Measurements from ENCODE around the gene PTPRM. TPM values are rescaled to one million over a fixed set of nuclear protein-coding genes. Genes with fewer than 3 reads are reported as not detected.
A peak's percentile ranks its signal among the peaks of the same experiment; 100 is the strongest.

The PTPRM gene
- total RNA-seq, 1 donor from 2014 or later, result 109 TPM

GRCh38 chr18:8364385-8364784 is 797.3 kb downstream of the PTPRM start:
- DNase-seq, result no peak

- DNase-seq, result no peak
These were observed 797.9 kb downstream of the PTPRM start for GRCh38 chr18:8365006-8365405.

- no peak for DNase-seq
These were observed 798.4 kb downstream of the PTPRM start for GRCh38 chr18:8365528-8365927.

GRCh38 chr18:8366070-8366469 is 799.0 kb downstream of the PTPRM start:
- no peak for DNase-seq

GRCh38 chr18:8366656-8367055 is 799.5 kb downstream of the PTPRM start:
- no peak for DNase-seq

GRCh38 chr18:8367217-8367988 is 800.3 kb downstream of the PTPRM start:
- DNase-seq, result peak; percentile 76

GRCh38 chr18:8368512-8369217 is 801.5 kb downstream of the PTPRM start:
- no peak for DNase-seq

GRCh38 chr18:8373486-8373885 is 806.4 kb downstream of the PTPRM start:
- DNase-seq, result no peak

GRCh38 chr18:8374676-8375075 is 807.6 kb downstream of the PTPRM start:
- DNase-seq, result no peak

GRCh38 chr18:8375249-8375648 is 808.1 kb downstream of the PTPRM start:
- no peak for DNase-seq

GRCh38 chr18:8376113-8376512 is 809.0 kb downstream of the PTPRM start:
- DNase-seq, result no peak

- no peak for DNase-seq
These were observed 812.2 kb downstream of the PTPRM start for GRCh38 chr18:8379187-8379941.

- peak; percentile 47 for DNase-seq
These were observed 812.9 kb downstream of the PTPRM start for GRCh38 chr18:8380006-8380405.

GRCh38 chr18:8380926-8381325 is 813.8 kb downstream of the PTPRM start:
- DNase-seq, result no peak

- DNase-seq, result peak; percentile 35
These were observed 814.8 kb downstream of the PTPRM start for GRCh38 chr18:8381821-8382459.

- DNase-seq, result no peak
These were observed 818.3 kb downstream of the PTPRM start for GRCh38 chr18:8385400-8385799.

GRCh38 chr18:8386669-8387380 is 819.7 kb downstream of the PTPRM start:
- DNase-seq, result no peak

- peak; percentile 77 for DNase-seq
These were observed 822.5 kb downstream of the PTPRM start for GRCh38 chr18:8389391-8390340.

- no peak for DNase-seq
These were observed 824.0 kb downstream of the PTPRM start for GRCh38 chr18:8391068-8391467.

- no peak for DNase-seq
These were observed 829.1 kb downstream of the PTPRM start for GRCh38 chr18:8396254-8396653.

- DNase-seq, result no peak
These were observed 829.9 kb downstream of the PTPRM start for GRCh38 chr18:8397034-8397433.

All from tongue (tissue), 2 donors.